Activated naive CD8-positive, alpha-beta T cell (primary cell): ENCODE results near the gene CDH13.

Experiments
- H3K27ac Mint-ChIP-seq: one replicate; pipeline ENCODE4 v1.8.0; 2021; ENCODE audit warnings: mixed read lengths
- H3K27me3 Mint-ChIP-seq: one replicate; pipeline ENCODE4 v1.8.0; 2021; ENCODE audit warnings: mixed read lengths
- H3K36me3 Mint-ChIP-seq: one replicate; pipeline ENCODE4 v1.8.0; 2021; ENCODE audit warnings: mixed read lengths
- H3K4me1 Mint-ChIP-seq: one replicate; pipeline ENCODE4 v1.8.0; 2021; ENCODE audit warnings: low read depth, mixed read lengths
- H3K4me3 Mint-ChIP-seq: one replicate; pipeline ENCODE4 v1.8.0; 2021; ENCODE audit warnings: mild to moderate bottlenecking, mixed read lengths
- H3K9me3 Mint-ChIP-seq: one replicate; pipeline ENCODE4 v1.8.0; 2021; ENCODE audit warnings: low read depth, mixed read lengths

The CDH13 gene

GRCh38 chr16:83746611-83747010 is 1119.8 kb downstream of the CDH13 start:
- Mint-ChIP-seq H3K4me1 (no peaks in the 10 kb centered on the region), H3K27ac (no peak overlapping the region), H3K4me3 (no peak overlapping the region), H3K9me3 (no peaks in the 10 kb centered on the region), H3K36me3 (no peaks in the 10 kb centered on the region), H3K27me3 (peaks cover 32% of the 10 kb centered on the region)

GRCh38 chr16:83747936-83748335 is 1121.2 kb downstream of the CDH13 start:
- H3K36me3 Mint-ChIP-seq = no peaks in the 10 kb centered on the region
- no peak overlapping the region for H3K4me3 Mint-ChIP-seq
- H3K27me3 Mint-ChIP-seq = peaks cover 39% of the 10 kb centered on the region
- H3K9me3 Mint-ChIP-seq = no peaks in the 10 kb centered on the region
- no peaks in the 10 kb centered on the region for H3K4me1 Mint-ChIP-seq
- H3K27ac Mint-ChIP-seq = no peak overlapping the region

GRCh38 chr16:83755391-83755790 is 1128.6 kb downstream of the CDH13 start:
- Mint-ChIP-seq H3K27ac (no peak overlapping the region), H3K27me3 (peaks cover 19% of the 10 kb centered on the region), H3K4me1 (no peaks in the 10 kb centered on the region), H3K4me3 (no peak overlapping the region), H3K36me3 (no peaks in the 10 kb centered on the region), H3K9me3 (peaks cover 8% of the 10 kb centered on the region)

- H3K27me3 Mint-ChIP-seq = peaks cover 1% of the 10 kb centered on the region
- H3K4me1 Mint-ChIP-seq = no peaks in the 10 kb centered on the region
- H3K4me3 Mint-ChIP-seq = no peak overlapping the region
- no peaks in the 10 kb centered on the region for H3K36me3 Mint-ChIP-seq
- H3K27ac Mint-ChIP-seq = no peak overlapping the region
- no peaks in the 10 kb centered on the region for H3K9me3 Mint-ChIP-seq
These were observed 1135.6 kb downstream of the CDH13 start for GRCh38 chr16:83762141-83762991.

GRCh38 chr16:83762992-83763358 is 1136.2 kb downstream of the CDH13 start:
- Mint-ChIP-seq H3K4me3 (no peak overlapping the region), H3K27me3 (peaks cover 1% of the 10 kb centered on the region), H3K36me3 (no peaks in the 10 kb centered on the region), H3K9me3 (no peaks in the 10 kb centered on the region), H3K27ac (no peak overlapping the region), H3K4me1 (no peaks in the 10 kb centered on the region)

- H3K4me1 Mint-ChIP-seq = peaks cover 7% of the 10 kb centered on the region
- H3K4me3 Mint-ChIP-seq = no peak overlapping the region
- no peaks in the 10 kb centered on the region for H3K9me3 Mint-ChIP-seq
- peaks cover 4% of the 10 kb centered on the region for H3K27me3 Mint-ChIP-seq
- no peak overlapping the region for H3K27ac Mint-ChIP-seq
- no peaks in the 10 kb centered on the region for H3K36me3 Mint-ChIP-seq
These were observed 1142.2 kb downstream of the CDH13 start for GRCh38 chr16:83768986-83769385.

GRCh38 chr16:83769397-83770008 is 1142.7 kb downstream of the CDH13 start:
- Mint-ChIP-seq H3K4me3 (no peak overlapping the region), H3K4me1 (peaks cover 7% of the 10 kb centered on the region), H3K27ac (no peak overlapping the region), H3K36me3 (no peaks in the 10 kb centered on the region), H3K27me3 (peaks cover 4% of the 10 kb centered on the region), H3K9me3 (no peaks in the 10 kb centered on the region)

GRCh38 chr16:83771306-83771942 is 1144.7 kb downstream of the CDH13 start:
- Mint-ChIP-seq H3K36me3 (no peaks in the 10 kb centered on the region), H3K4me1 (peaks cover 7% of the 10 kb centered on the region), H3K27ac (no peak overlapping the region), H3K27me3 (peaks cover 5% of the 10 kb centered on the region), H3K4me3 (no peak overlapping the region), H3K9me3 (no peaks in the 10 kb centered on the region)

GRCh38 chr16:83772806-83773205 is 1146.0 kb downstream of the CDH13 start:
- peaks cover 7% of the 10 kb centered on the region for H3K4me1 Mint-ChIP-seq
- peaks cover 5% of the 10 kb centered on the region for H3K27me3 Mint-ChIP-seq
- no peak overlapping the region for H3K4me3 Mint-ChIP-seq
- no peaks in the 10 kb centered on the region for H3K9me3 Mint-ChIP-seq
- no peaks in the 10 kb centered on the region for H3K36me3 Mint-ChIP-seq
- H3K27ac Mint-ChIP-seq = no peak overlapping the region

GRCh38 chr16:83774066-83774465 is 1147.3 kb downstream of the CDH13 start:
- Mint-ChIP-seq H3K27me3 (peaks cover 5% of the 10 kb centered on the region), H3K27ac (no peak overlapping the region), H3K4me1 (peaks cover 7% of the 10 kb centered on the region)

GRCh38 chr16:83776944-83777343 is 1150.2 kb downstream of the CDH13 start:
- Mint-ChIP-seq H3K4me3 (no peak overlapping the region), H3K4me1 (no peaks in the 10 kb centered on the region), H3K27ac (no peak overlapping the region), H3K27me3 (peaks cover 7% of the 10 kb centered on the region), H3K36me3 (no peaks in the 10 kb centered on the region), H3K9me3 (no peaks in the 10 kb centered on the region)

More at GRCh38 chr16:83774066-83774465, 1147.3 kb downstream of the CDH13 start:
- Mint-ChIP-seq H3K4me3 (no peak overlapping the region), H3K36me3 (no peaks in the 10 kb centered on the region), H3K9me3 (no peaks in the 10 kb centered on the region)

GRCh38 chr16:83779886-83780285 is 1153.1 kb downstream of the CDH13 start:
- Mint-ChIP-seq H3K27me3 (peaks cover 7% of the 10 kb centered on the region), H3K36me3 (no peaks in the 10 kb centered on the region), H3K4me3 (no peak overlapping the region), H3K4me1 (no peaks in the 10 kb centered on the region), H3K27ac (no peak overlapping the region), H3K9me3 (no peaks in the 10 kb centered on the region)

- Mint-ChIP-seq H3K4me3 (no peak overlapping the region), H3K36me3 (no peaks in the 10 kb centered on the region), H3K27me3 (peaks cover 17% of the 10 kb centered on the region)
These were observed 1158.7 kb downstream of the CDH13 start for GRCh38 chr16:83785455-83785854.

GRCh38 chr16:83789642-83790401 is 1163.1 kb downstream of the CDH13 start:
- H3K27ac Mint-ChIP-seq = no peak overlapping the region
- peaks cover 12% of the 10 kb centered on the region for H3K27me3 Mint-ChIP-seq

More at GRCh38 chr16:83785455-83785854, 1158.7 kb downstream of the CDH13 start:
- Mint-ChIP-seq H3K9me3 (no peaks in the 10 kb centered on the region), H3K4me1 (no peaks in the 10 kb centered on the region), H3K27ac (no peak overlapping the region)

GRCh38 chr16:83791916-83792315 is 1165.1 kb downstream of the CDH13 start:
- H3K36me3 Mint-ChIP-seq = no peaks in the 10 kb centered on the region
- H3K27ac Mint-ChIP-seq = no peak overlapping the region
- no peak overlapping the region for H3K4me3 Mint-ChIP-seq
- no peaks in the 10 kb centered on the region for H3K9me3 Mint-ChIP-seq
- H3K27me3 Mint-ChIP-seq = peaks cover 11% of the 10 kb centered on the region
- peaks cover 1% of the 10 kb centered on the region for H3K4me1 Mint-ChIP-seq

More at GRCh38 chr16:83789642-83790401, 1163.1 kb downstream of the CDH13 start:
- no peak overlapping the region for H3K4me3 Mint-ChIP-seq
- H3K9me3 Mint-ChIP-seq = no peaks in the 10 kb centered on the region
- peaks cover 1% of the 10 kb centered on the region for H3K4me1 Mint-ChIP-seq
- no peaks in the 10 kb centered on the region for H3K36me3 Mint-ChIP-seq
